Lower lobe of right lung (tissue), 2 donors: ENCODE results near the gene DNM2. TPM values are rescaled to one million over a fixed set of nuclear protein-coding genes. Genes with fewer than 3 reads are reported as not detected.

Source experiments
- ATAC-seq, 2 donors: fragments of 200-7000 bp; cut with Tn5 transposase; one replicate each; pipeline ENCODE4 v1.9.1; 2020 to 2022; ENCODE audit warnings: mild to moderate bottlenecking in 2 of 2, moderate library complexity in 2 of 2
- DNase-seq: peaks from one replicate; pipeline ENCODE4 v3.0.0-alpha.2; 2020
- H3K27ac ChIP-seq: fragments of 200-600 bp; one replicate; pipeline ENCODE4 v1.8.0; 2022
- H3K27me3 ChIP-seq: fragments of 200-600 bp; one replicate; pipeline ENCODE4 v1.8.0; 2022; ENCODE audit warnings: low read depth
- H3K36me3 ChIP-seq: fragments of 200-600 bp; one replicate; pipeline ENCODE4 v1.8.0; 2022; ENCODE audit warnings: mild to moderate bottlenecking
- H3K4me1 ChIP-seq: fragments of 200-600 bp; one replicate; pipeline ENCODE4 v1.8.0; 2022
- H3K4me3 ChIP-seq: fragments of 200-600 bp; one replicate; pipeline ENCODE4 v1.8.0; 2022; ENCODE audit warnings: mild to moderate bottlenecking
- H3K9me3 ChIP-seq: fragments of 200-600 bp; one replicate; pipeline ENCODE4 v1.8.0; 2022
- CTCF ChIP-seq: fragments of 200-600 bp; IDR thresholded peaks from one replicate; pipeline ENCODE4 v1.8.0; 2022; ENCODE audit warnings: antibody characterized with exemption, mild to moderate bottlenecking
- intact Hi-C: fragments of 100-400 bp; cut with DNase I; formaldehyde crosslinking; loops from one replicate; pipeline ENCODE4 v1.11.0; 2022
- total RNA-seq: library from RNA; stranded (reverse); fragmentation: NEBNext Ultra II Directional; extraction: Animal tissue kit (Norgen Biotek cat#: 25700); gene quantifications from one replicate; pipeline ENCODE4 v1.2.1, GENCODE V29; 2021
- donor health status: DM: no; HTN: yes; CAD: no; lungs with severe emphysema.

Gene DNM2
- total RNA-seq, 1 donor from 2014 or later: 282 TPM

GRCh38 chr19:10701955-10702525 lies 15.8 kb upstream of the DNM2 start:
- H3K27me3 ChIP-seq: no peaks in the 10 kb centered on the region
- no peak for DNase-seq
- H3K4me1 ChIP-seq: peaks cover 13% of the 10 kb centered on the region
- no peaks in the 10 kb centered on the region for H3K36me3 ChIP-seq
- intact Hi-C loops: no loop called here
- no peak for TF ChIP-seq CTCF
- peak overlapping the region; percentile 97 for H3K4me3 ChIP-seq
- peak; percentile 20 to 33 for ATAC-seq
- H3K27ac ChIP-seq: peak overlapping the region; percentile 79
- no peaks in the 10 kb centered on the region for H3K9me3 ChIP-seq

- H3K27ac ChIP-seq: no peak overlapping the region
- no peak overlapping the region for H3K4me3 ChIP-seq
- peaks cover 4% of the 10 kb centered on the region for H3K4me1 ChIP-seq
- ATAC-seq (peak in 1 of 2 donors; percentile 18), DNase-seq (no peak)
- no peak for TF ChIP-seq CTCF
- H3K9me3 ChIP-seq: no peaks in the 10 kb centered on the region
- no peaks in the 10 kb centered on the region for H3K27me3 ChIP-seq
- intact Hi-C loops: no loop called here
- H3K36me3 ChIP-seq: peaks cover 16% of the 10 kb centered on the region
These were observed 10.9 kb upstream of the DNM2 start for GRCh38 chr19:10706990-10707389.

- Histone ChIP-seq H3K27me3 (no peaks in the 10 kb centered on the region), H3K4me1 (no peaks in the 10 kb centered on the region), H3K4me3 (no peak overlapping the region), H3K9me3 (no peaks in the 10 kb centered on the region), H3K27ac (no peak overlapping the region), H3K36me3 (peaks cover 18% of the 10 kb centered on the region)
- no peak for DNase-seq
- ATAC-seq: peak in 1 of 2 donors; percentile 25
- intact Hi-C loops: no loop called here
- no peak for TF ChIP-seq CTCF
These were observed 10.4 kb upstream of the DNM2 start for GRCh38 chr19:10707440-10707839.

GRCh38 chr19:10708291-10708690 lies 9.6 kb upstream of the DNM2 start:
- no peaks in the 10 kb centered on the region for H3K27me3 ChIP-seq
- H3K36me3 ChIP-seq: peaks cover 24% of the 10 kb centered on the region
- no peak for DNase-seq
- H3K9me3 ChIP-seq: no peaks in the 10 kb centered on the region
- no peak overlapping the region for H3K4me3 ChIP-seq
- H3K27ac ChIP-seq: no peak overlapping the region
- H3K4me1 ChIP-seq: no peaks in the 10 kb centered on the region
- no peak for ATAC-seq
- no peak for TF ChIP-seq CTCF
- intact Hi-C loops: no loop called here

GRCh38 chr19:10712045-10712444 lies 5.8 kb upstream of the DNM2 start:
- H3K36me3 ChIP-seq: peaks cover 29% of the 10 kb centered on the region
- ATAC-seq (no peak), DNase-seq (no peak)
- no peaks in the 10 kb centered on the region for H3K9me3 ChIP-seq
- H3K27me3 ChIP-seq: no peaks in the 10 kb centered on the region
- no peak overlapping the region for H3K27ac ChIP-seq
- intact Hi-C loops: no loop called here
- TF ChIP-seq CTCF: no peak
- no peak overlapping the region for H3K4me3 ChIP-seq
- H3K4me1 ChIP-seq: peaks cover 3% of the 10 kb centered on the region
